Transverse colon (tissue), 4 donors: ENCODE measurements around the gene ARHGAP45. TPM values are rescaled to one million over a fixed set of nuclear protein-coding genes. Genes with fewer than 3 reads are reported as not detected.
A peak's percentile ranks its signal among the peaks of the same experiment; 100 is the strongest.

ENCODE experiments used
- DNase-seq: peaks from one replicate; pipeline ENCODE4 v3.0.0-alpha.2; 2019
- H3K27ac ChIP-seq, 4 donors: fragments of 200-600 bp; sonication (generic); 2 replicates each; pipeline ENCODE4 v1.5.1; 2016 to 2018; ENCODE audit warnings: inconsistent platforms in 4 of 4
- H3K27me3 ChIP-seq: fragments of 200-600 bp; sonication (generic); 2 replicates; pipeline ENCODE4 v1.5.1; 2017; ENCODE audit warnings: inconsistent platforms
- H3K36me3 ChIP-seq, 4 donors: fragments of 200-600 bp; sonication (generic); 2 replicates each; pipeline ENCODE4 v1.5.1; 2017 to 2019; ENCODE audit warnings: inconsistent platforms in 4 of 4
- H3K4me1 ChIP-seq, 4 donors: fragments of 200-600 bp; sonication (generic); 2 replicates each; pipeline ENCODE4 v1.5.1; 2017 to 2020; ENCODE audit warnings: inconsistent platforms in 4 of 4
- H3K4me3 ChIP-seq, 4 donors: fragments of 200-600 bp; sonication (generic); 1 replicate in 1 of 4; 2 replicates in 3 of 4; pipeline versions ENCODE4 v1.5.1 to v1.6.1; 2017 to 2019; ENCODE audit warnings: inconsistent platforms in 4 of 4
- H3K9me3 ChIP-seq, 2 donors: fragments of 200-600 bp; sonication (generic); 2 replicates each; pipeline ENCODE4 v1.5.1; 2017 to 2019; ENCODE audit warnings: inconsistent platforms in 2 of 2
- EP300 ChIP-seq: sonication (generic); formaldehyde crosslinking; IDR thresholded peaks from one replicate; pipeline ENCODE4 v1.6.1; 2017; ENCODE audit warnings: antibody characterized with exemption, low read depth
- POLR2A ChIP-seq: fragments of 450-650 bp; IDR thresholded peaks from one replicate; pipeline ENCODE4 v1.6.1; 2016; ENCODE audit warnings: antibody characterized with exemption, mild to moderate bottlenecking, moderate library complexity
- POLR2AphosphoS5 ChIP-seq, 3 donors: sonication (generic); formaldehyde crosslinking; IDR thresholded peaks; one replicate each; pipeline ENCODE4 v1.6.1; 2016; ENCODE audit warnings: antibody characterized with exemption in 3 of 3
- WGBS, 2 donors: methylation state at CpG; one replicate each; pipeline ENCODE4 v1.1.5; 2018; ENCODE audit warnings: low coverage in 1 of 2; 5-methylcytosine and 5-hydroxymethylcytosine counted together
- in situ Hi-C, 4 donors: fragments of 200-750 bp; cut with MboI; loops; one replicate each; pipeline versions ENCODE4 v1.15.0 to v1.15.1; 2017; ENCODE audit warnings: low sequenced_read_pairs in 3 of 4, low pct_ligation_motif_present in 1 of 4, low pct_unique_long_range_greater_than_20kb in 1 of 4
- intact Hi-C: fragments of 100-400 bp; cut with DNase I; formaldehyde crosslinking; loops from one replicate; pipeline ENCODE4 v1.15.1; 2023; ENCODE audit warnings: low total_unique reads
- total RNA-seq, 4 donors: library from RNA; depleted of rRNA; stranded (reverse); fragments of >200 nt; gene quantifications; one replicate each; pipeline ENCODE4 v1.1.0, GENCODE V29; 2016
- TF ChIP-seq, protein P1 (sequence below), 5 experiments: fragments of 200-600 bp in 3 of 5; fragments of 450-650 bp in 2 of 5; sonication (generic) in 3 of 5; IDR thresholded peaks; 1 replicate in 2 of 5; 2 replicates in 3 of 5; pipeline ENCODE4 v1.5.1; 2016 to 2017; ENCODE audit warnings: antibody characterized with exemption in 5 of 5, inconsistent platforms in 3 of 5, mild to moderate bottlenecking in 2 of 5, moderate library complexity in 1 of 5

ARHGAP45 gene
- total RNA-seq, 4 donors from 2014 or later = 10.0 to 174 (median 76.9) TPM

- no peak for TF ChIP-seq POLR2AphosphoS5 (IDR thresholded peaks at IDR 0.05)
- no peak for TF ChIP-seq EP300
- no peak for TF ChIP-seq POLR2A
- TF ChIP-seq, protein P1, sequence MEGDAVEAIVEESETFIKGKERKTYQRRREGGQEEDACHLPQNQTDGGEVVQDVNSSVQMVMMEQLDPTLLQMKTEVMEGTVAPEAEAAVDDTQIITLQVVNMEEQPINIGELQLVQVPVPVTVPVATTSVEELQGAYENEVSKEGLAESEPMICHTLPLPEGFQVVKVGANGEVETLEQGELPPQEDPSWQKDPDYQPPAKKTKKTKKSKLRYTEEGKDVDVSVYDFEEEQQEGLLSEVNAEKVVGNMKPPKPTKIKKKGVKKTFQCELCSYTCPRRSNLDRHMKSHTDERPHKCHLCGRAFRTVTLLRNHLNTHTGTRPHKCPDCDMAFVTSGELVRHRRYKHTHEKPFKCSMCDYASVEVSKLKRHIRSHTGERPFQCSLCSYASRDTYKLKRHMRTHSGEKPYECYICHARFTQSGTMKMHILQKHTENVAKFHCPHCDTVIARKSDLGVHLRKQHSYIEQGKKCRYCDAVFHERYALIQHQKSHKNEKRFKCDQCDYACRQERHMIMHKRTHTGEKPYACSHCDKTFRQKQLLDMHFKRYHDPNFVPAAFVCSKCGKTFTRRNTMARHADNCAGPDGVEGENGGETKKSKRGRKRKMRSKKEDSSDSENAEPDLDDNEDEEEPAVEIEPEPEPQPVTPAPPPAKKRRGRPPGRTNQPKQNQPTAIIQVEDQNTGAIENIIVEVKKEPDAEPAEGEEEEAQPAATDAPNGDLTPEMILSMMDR (IDR thresholded peaks at IDR 0.05) = no peak
- peaks cover 29 to 55% (median 34%) of the 10 kb centered on the region in 4 donors for H3K4me1 ChIP-seq
- no peaks in the 10 kb centered on the region for H3K9me3 ChIP-seq
- no peaks in the 10 kb centered on the region for H3K27me3 ChIP-seq
- H3K36me3 ChIP-seq = peaks cover 0 to 2% (median 0%) of the 10 kb centered on the region in 4 donors
- intact Hi-C loops = no loop called here
- in situ Hi-C loops = no loop called here
- peak overlapping the region in 3 of 4 donors; percentile 33 to 55 (median 52) for H3K4me3 ChIP-seq
- WGBS, 2 donors = 4 to 15% methylated on average over 5 to 25 of the region's 26 CpGs
- DNase-seq = no peak
- H3K27ac ChIP-seq = peak overlapping the region; percentile 72 to 81 (median 78)
Measured at GRCh38 chr19:1041272-1041834, 25.6 kb upstream of the ARHGAP45 start.

GRCh38 chr19:1041835-1042685 lies 24.9 kb upstream of the ARHGAP45 start:
- Histone ChIP-seq H3K9me3 (no peaks in the 10 kb centered on the region), H3K4me3 (peak overlapping the region in 3 of 4 donors; percentile 22 to 55 (median 52)), H3K36me3 (no peaks in the 10 kb centered on the region), H3K27ac (peak overlapping the region; percentile 72 to 81 (median 78)), H3K4me1 (peaks cover 29 to 55% (median 36%) of the 10 kb centered on the region in 4 donors), H3K27me3 (no peaks in the 10 kb centered on the region)
- 37% methylated on average over 30 of the region's 43 CpGs; no CpG with 5 or more reads in 1 of the 2 donors for WGBS, 2 donors
- in situ Hi-C loops (no loop called here), intact Hi-C loops (no loop called here)
- peak; percentile 94 for DNase-seq
- TF ChIP-seq, protein P1 (IDR thresholded peaks at IDR 0.05) = no peak
- TF ChIP-seq EP300 = no peak
- TF ChIP-seq POLR2AphosphoS5 (IDR thresholded peaks at IDR 0.05) = peak; percentile 14 to 75 (median 70)
- peak; percentile 72 for TF ChIP-seq POLR2A

GRCh38 chr19:1042689-1043511 lies 24.1 kb upstream of the ARHGAP45 start:
- H3K9me3 ChIP-seq = no peaks in the 10 kb centered on the region
- H3K27me3 ChIP-seq = no peaks in the 10 kb centered on the region
- peak overlapping the region in 2 of 4 donors; percentile 52 to 55 for H3K4me3 ChIP-seq
- in situ Hi-C loops = no loop called here
- peak overlapping the region; percentile 72 to 81 (median 78) for H3K27ac ChIP-seq
- whole genome bisulfite sequencing, 2 donors = 43% methylated on average over 22 of the region's 23 CpGs; no CpG with 5 or more reads in 1 of the 2 donors
- H3K36me3 ChIP-seq = no peaks in the 10 kb centered on the region
- peaks cover 29 to 55% (median 36%) of the 10 kb centered on the region in 4 donors for H3K4me1 ChIP-seq
- TF ChIP-seq, protein P1 (IDR thresholded peaks at IDR 0.05) = no peak
- TF ChIP-seq POLR2AphosphoS5 (IDR thresholded peaks at IDR 0.05) (no peak), POLR2A (no peak), EP300 (no peak)
- DNase-seq = peak; percentile 76
- intact Hi-C loops = no loop called here
